Liver (tissue), 9 donors: ENCODE measurements around the gene RAD51B. TPM values are rescaled to one million over a fixed set of nuclear protein-coding genes. Genes with fewer than 3 reads are reported as not detected.
A peak's percentile ranks its signal among the peaks of the same experiment; 100 is the strongest.

Source experiments
- DNase-seq: peaks from one replicate; pipeline ENCODE4 v3.0.0-alpha.2; 2017; ENCODE audit warnings: low spot score
- H3K27ac ChIP-seq, 2 donors: one replicate each; pipeline ENCODE4 v1.7.0; 2013; ENCODE audit warnings: inconsistent platforms in 2 of 2, low read length in 2 of 2, control low read depth in 1 of 2, low read depth in 1 of 2, mild to moderate bottlenecking in 1 of 2
- H3K27me3 ChIP-seq, 4 donors: one replicate each; pipeline versions ENCODE4 v1.6.1 to v1.7.0; 2013; ENCODE audit warnings: low read length in 3 of 4, inconsistent platforms in 1 of 4, mild to moderate bottlenecking in 1 of 4, moderate library complexity in 1 of 4; ENCODE audit not compliant: control insufficient read depth in 4 of 4, insufficient read depth in 4 of 4
- H3K36me3 ChIP-seq, 4 donors: one replicate each; pipeline versions ENCODE4 v1.6.1 to v1.7.0; 2013; ENCODE audit warnings: low read length in 3 of 4, mild to moderate bottlenecking in 3 of 4, low read depth in 1 of 4, moderate library complexity in 1 of 4; ENCODE audit not compliant: control insufficient read depth in 4 of 4, insufficient read depth in 3 of 4
- H3K4me1 ChIP-seq, 4 donors: one replicate each; pipeline versions ENCODE4 v1.6.1 to v1.7.0; 2013; ENCODE audit warnings: low read length in 3 of 4, mild to moderate bottlenecking in 3 of 4, moderate library complexity in 1 of 4; ENCODE audit not compliant: control insufficient read depth in 4 of 4, insufficient read depth in 4 of 4
- H3K4me3 ChIP-seq, 3 donors: one replicate each; pipeline versions ENCODE4 v1.6.1 to v1.7.0; 2013; ENCODE audit warnings: low read length in 3 of 3, control low read depth in 1 of 3, low read depth in 1 of 3, mild to moderate bottlenecking in 1 of 3
- H3K9ac ChIP-seq, 2 donors: one replicate each; pipeline ENCODE4 v1.7.0; 2013; ENCODE audit warnings: low read length in 2 of 2, mild to moderate bottlenecking in 2 of 2, moderate library complexity in 2 of 2, control low read depth in 1 of 2, low read depth in 1 of 2
- H3K9me3 ChIP-seq, 4 donors: one replicate each; pipeline versions ENCODE4 v1.6.1 to v1.7.0; 2013; ENCODE audit warnings: low read length in 3 of 4; ENCODE audit not compliant: control insufficient read depth in 4 of 4
- CTCF ChIP-seq: fragments of 150-350 bp; IDR thresholded peaks from 2 replicates; pipeline ENCODE4 v1.5.1; 2017; ENCODE audit warnings: improper control_type of control experiment, low read depth, low read length; ENCODE audit not compliant: missing input control
- EGR1 ChIP-seq, 2 donors: IDR thresholded peaks; 2 replicates each; pipeline ENCODE4 v1.6.1; 2016 to 2018; ENCODE audit warnings: antibody characterized with exemption in 2 of 2, low read depth in 2 of 2
- FOXA1 ChIP-seq: IDR thresholded peaks from 2 replicates; pipeline ENCODE4 v1.6.1; 2016; ENCODE audit warnings: antibody characterized with exemption
- FOXA2 ChIP-seq: IDR thresholded peaks from 2 replicates; pipeline ENCODE4 v1.6.1; 2016; ENCODE audit warnings: antibody characterized with exemption
- GABPA ChIP-seq, 2 donors: IDR thresholded peaks in 1 of 2; conservative IDR thresholded peaks in 1 of 2; 2 replicates each; pipeline ENCODE4 v1.6.1; 2016; ENCODE audit warnings: antibody characterized with exemption in 2 of 2, mild to moderate bottlenecking in 1 of 2, moderate library complexity in 1 of 2
- HNF4A ChIP-seq, 2 donors: conservative IDR thresholded peaks; 2 replicates each; pipeline ENCODE4 v1.6.1; 2016; ENCODE audit warnings: antibody characterized with exemption in 2 of 2, mild to moderate bottlenecking in 2 of 2
- HNF4G ChIP-seq: IDR thresholded peaks from 2 replicates; pipeline ENCODE4 v1.6.1; 2016; ENCODE audit warnings: antibody characterized with exemption
- JUND ChIP-seq, 2 donors: IDR thresholded peaks; 2 replicates each; pipeline ENCODE4 v1.6.1; 2016; ENCODE audit warnings: antibody characterized with exemption in 2 of 2
- MAX ChIP-seq: IDR thresholded peaks from 2 replicates; pipeline ENCODE4 v1.6.1; 2016; ENCODE audit warnings: antibody characterized with exemption
- NR2F2 ChIP-seq: IDR thresholded peaks from 2 replicates; pipeline ENCODE4 v1.6.1; 2016; ENCODE audit warnings: antibody characterized with exemption
- RAD21 ChIP-seq, 2 donors: IDR thresholded peaks; 2 replicates each; pipeline ENCODE4 v1.6.1; 2016; ENCODE audit warnings: antibody characterized with exemption in 2 of 2, mild to moderate bottlenecking in 2 of 2
- REST ChIP-seq: IDR thresholded peaks from 2 replicates; pipeline ENCODE4 v1.6.1; 2016; ENCODE audit warnings: antibody characterized with exemption, mild to moderate bottlenecking
- RXRA ChIP-seq, 2 donors: IDR thresholded peaks; 2 replicates each; pipeline ENCODE4 v1.6.1; 2017 to 2018; ENCODE audit warnings: antibody characterized with exemption in 2 of 2, mild to moderate bottlenecking in 1 of 2
- SP1 ChIP-seq: IDR thresholded peaks from 2 replicates; pipeline ENCODE4 v1.6.1; 2018; ENCODE audit warnings: antibody characterized with exemption, mild to moderate bottlenecking
- TAF1 ChIP-seq: conservative IDR thresholded peaks from 2 replicates; pipeline ENCODE4 v1.6.1; 2016; ENCODE audit warnings: antibody characterized with exemption, mild to moderate bottlenecking
- YY1 ChIP-seq: IDR thresholded peaks from 2 replicates; pipeline ENCODE4 v1.6.1; 2016; ENCODE audit warnings: antibody characterized with exemption, mild to moderate bottlenecking
- ZBTB33 ChIP-seq: IDR thresholded peaks from 2 replicates; pipeline ENCODE4 v1.6.1; 2016; ENCODE audit warnings: antibody characterized with exemption
- WGBS: extraction: QIAGEN DNeasy Blood & Tissue Kit; methylation state at CpG from one replicate; pipeline ENCODE4 v1.1.7; 2013; 5-methylcytosine and 5-hydroxymethylcytosine counted together
- polyA plus RNA-seq, 2 donors: library from polyadenylated mRNA; stranded (reverse) in 1 of 2; unstranded in 1 of 2; fragments of 200-250 nt in 1 of 2; fragments of >200 nt in 1 of 2; fragmentation: Nextera tagmentation in 1 of 2; extraction: Ambion mirVana in 1 of 2; gene quantifications; one replicate each; pipeline versions ENCODE4 v1.2.1 to v1.2.3, GENCODE V29; 2013 to 2015
- total RNA-seq, 2 donors: library from RNA; depleted of rRNA; stranded (reverse); fragments of >200 nt; gene quantifications; one replicate each; pipeline ENCODE4 v1.2.3, GENCODE V29; 2014
- donor health status: healthy.
- donor health status: healthy.
- donor health status: healthy.
- donor health status: healthy.
- donor health status: healthy.

RAD51B gene
- total and polyA plus RNA-seq, 4 donors: 0.81 to 12.9 (median 2.4) TPM

GRCh38 chr14:68232300-68233055, 412.9 kb downstream of the RAD51B start (continued):
- TF ChIP-seq HNF4G (peak; percentile 36), SP1 (peak; percentile 84), ZBTB33 (peak; percentile 73), RXRA (IDR thresholded peaks at IDR 0.05) (peak; percentile 63 to 87), RAD21 (IDR thresholded peaks at IDR 0.05) (peak; percentile 65 to 72)

- no peaks in the 10 kb centered on the region for H3K36me3 ChIP-seq
- DNase-seq: no peak
- H3K9ac ChIP-seq: peak overlapping the region in 1 of 2 donors; percentile 25
- H3K4me1 ChIP-seq: peaks cover 0 to 61% (median 38%) of the 10 kb centered on the region in 4 donors
- no peaks in the 10 kb centered on the region for H3K9me3 ChIP-seq
- H3K27ac ChIP-seq: peak overlapping the region; percentile 90 to 91
- no peak overlapping the region for H3K4me3 ChIP-seq
- no peak for TF ChIP-seq SP1
- no peak for TF ChIP-seq GABPA (IDR thresholded peaks at IDR 0.05 in 1 of 2, conservative IDR thresholded peaks at IDR 0.05 in 1 of 2)
- H3K27me3 ChIP-seq: no peaks in the 10 kb centered on the region
These were observed 413.7 kb downstream of the RAD51B start for GRCh38 chr14:68233101-68233784.

GRCh38 chr14:68234101-68234905, 414.7 kb downstream of the RAD51B start:
- no peak overlapping the region for H3K9ac ChIP-seq
- 89% methylated on average over 3 of the region's 3 CpGs for WGBS
- H3K36me3 ChIP-seq: no peaks in the 10 kb centered on the region
- no peaks in the 10 kb centered on the region for H3K27me3 ChIP-seq
- H3K9me3 ChIP-seq: no peaks in the 10 kb centered on the region
- H3K4me3 ChIP-seq: no peak overlapping the region
- peak overlapping the region in 1 of 2 donors; percentile 90 for H3K27ac ChIP-seq
- no peak for DNase-seq
- H3K4me1 ChIP-seq: peaks cover 0 to 57% (median 37%) of the 10 kb centered on the region in 4 donors
- TF ChIP-seq ZBTB33 (no peak), YY1 (no peak), RXRA (IDR thresholded peaks at IDR 0.05) (no peak), NR2F2 (no peak), JUND (IDR thresholded peaks at IDR 0.05) (no peak), RAD21 (IDR thresholded peaks at IDR 0.05) (no peak), MAX (no peak), EGR1 (IDR thresholded peaks at IDR 0.05; ENCODE audit: low read depth in 2 of 2) (no peak), SP1 (no peak), TAF1 (no peak), CTCF (no peak), HNF4G (no peak), FOXA2 (no peak), GABPA (IDR thresholded peaks at IDR 0.05 in 1 of 2, conservative IDR thresholded peaks at IDR 0.05 in 1 of 2) (no peak), FOXA1 (no peak), REST (no peak), HNF4A (conservative IDR thresholded peaks at IDR 0.05) (no peak)
